Keratinocyte (primary cell): ENCODE measurements around the gene STK38.
"Not testable (repeated sequence)": the region's sequence is repeated elsewhere in the genome, so short reads cannot be mapped to it uniquely, and the experiment has no call there.

ENCODE experiments used
- EZH2 ChIP-seq: IDR thresholded peaks from one replicate; pipeline ENCODE4 v1.6.1; 2012; ENCODE audit warnings: inconsistent platforms, mild to moderate bottlenecking, low read length, moderate library complexity
- TF ChIP-seq, protein P1 (sequence below), 3 experiments: IDR thresholded peaks in 1 of 3; conservative IDR thresholded peaks in 1 of 3; optimal IDR thresholded peaks in 1 of 3; 2 replicates in 2 of 3; 3 replicates in 1 of 3; pipeline versions ENCODE3 to v1.5.1; 2011; ENCODE audit warnings: low read length in 3 of 3, mild to moderate bottlenecking in 3 of 3, moderate library complexity in 2 of 3, control low read depth in 1 of 3, inconsistent platforms in 1 of 3; ENCODE audit not compliant: insufficient read depth in 2 of 3; ENCODE audit errors: extremely low read depth in 1 of 3

DNA sequence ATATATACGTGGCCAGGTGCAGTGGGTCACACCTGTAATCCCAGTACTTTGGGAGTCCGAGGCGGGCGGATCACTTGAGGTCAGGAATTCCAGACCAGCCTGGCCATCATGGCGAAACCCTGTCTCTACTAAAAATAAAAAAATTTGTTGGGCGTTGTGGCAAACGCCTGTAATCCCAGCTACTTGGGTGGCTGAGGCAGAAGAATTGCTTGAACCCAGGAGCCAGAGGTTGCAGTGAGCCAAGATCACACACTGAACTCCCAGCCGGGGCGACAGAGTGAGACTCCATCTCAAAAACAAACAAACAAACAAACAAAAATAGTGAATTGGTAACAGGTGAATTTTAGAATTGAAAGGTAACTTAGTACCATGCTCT is 41.7 kb upstream of the STK38 start:
- TF ChIP-seq, protein P1, sequence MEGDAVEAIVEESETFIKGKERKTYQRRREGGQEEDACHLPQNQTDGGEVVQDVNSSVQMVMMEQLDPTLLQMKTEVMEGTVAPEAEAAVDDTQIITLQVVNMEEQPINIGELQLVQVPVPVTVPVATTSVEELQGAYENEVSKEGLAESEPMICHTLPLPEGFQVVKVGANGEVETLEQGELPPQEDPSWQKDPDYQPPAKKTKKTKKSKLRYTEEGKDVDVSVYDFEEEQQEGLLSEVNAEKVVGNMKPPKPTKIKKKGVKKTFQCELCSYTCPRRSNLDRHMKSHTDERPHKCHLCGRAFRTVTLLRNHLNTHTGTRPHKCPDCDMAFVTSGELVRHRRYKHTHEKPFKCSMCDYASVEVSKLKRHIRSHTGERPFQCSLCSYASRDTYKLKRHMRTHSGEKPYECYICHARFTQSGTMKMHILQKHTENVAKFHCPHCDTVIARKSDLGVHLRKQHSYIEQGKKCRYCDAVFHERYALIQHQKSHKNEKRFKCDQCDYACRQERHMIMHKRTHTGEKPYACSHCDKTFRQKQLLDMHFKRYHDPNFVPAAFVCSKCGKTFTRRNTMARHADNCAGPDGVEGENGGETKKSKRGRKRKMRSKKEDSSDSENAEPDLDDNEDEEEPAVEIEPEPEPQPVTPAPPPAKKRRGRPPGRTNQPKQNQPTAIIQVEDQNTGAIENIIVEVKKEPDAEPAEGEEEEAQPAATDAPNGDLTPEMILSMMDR (optimal IDR thresholded peaks at IDR 0.05 in 1 of 3, IDR thresholded peaks at IDR 0.05 in 1 of 3, conservative IDR thresholded peaks at IDR 0.05 in 1 of 3; ENCODE audit: extremely low read depth in 1 of 3, insufficient read depth in 2 of 3, low read length in 3 of 3), result not testable (repeated sequence)
- TF ChIP-seq EZH2, result not testable (repeated sequence)
